Esophagus mucosa (tissue), 1 donor: ENCODE measurements around the gene NRP1. TPM values are rescaled to one million over a fixed set of nuclear protein-coding genes. Genes with fewer than 3 reads are reported as not detected.

ENCODE experiments used
- ATAC-seq: fragments of 200-7000 bp; cut with Tn5 transposase; one replicate; pipeline ENCODE4 v1.9.1; 2020
- total RNA-seq: library from RNA; stranded (reverse); gene quantifications from one replicate; pipeline ENCODE4 v1.2.4, GENCODE V29; 2023
- donor health status: DM: yes; HTN: yes; CAD: no.

NRP1 gene
- total RNA-seq, 1 donor from 2014 or later: 8.8 TPM

- no peak for ATAC-seq
Observed at GRCh38 chr10:33288127-33288526, 46.3 kb downstream of the NRP1 start.

GRCh38 chr10:33287112-33287511, 47.4 kb downstream of the NRP1 start:
- ATAC-seq: no peak

GRCh38 chr10:33286157-33286934, 48.1 kb downstream of the NRP1 start:
- no peak for ATAC-seq

GRCh38 chr10:33284945-33285344, 49.5 kb downstream of the NRP1 start:
- no peak for ATAC-seq

- ATAC-seq: no peak
Observed at GRCh38 chr10:33279811-33280602, 54.5 kb downstream of the NRP1 start.

GRCh38 chr10:33279276-33279675, 55.2 kb downstream of the NRP1 start:
- ATAC-seq: no peak

GRCh38 chr10:33278198-33278597, 56.3 kb downstream of the NRP1 start:
- no peak for ATAC-seq

GRCh38 chr10:33277135-33277536, 57.3 kb downstream of the NRP1 start:
- ATAC-seq: no peak

- no peak for ATAC-seq
Observed at GRCh38 chr10:33276282-33276923, 58.1 kb downstream of the NRP1 start.

- ATAC-seq: no peak
Observed at GRCh38 chr10:33274096-33274785, 60.2 kb downstream of the NRP1 start.

- ATAC-seq: peak; percentile 95
Observed at GRCh38 chr10:33273295-33274002, 61.0 kb downstream of the NRP1 start.

- ATAC-seq: no peak
Observed at GRCh38 chr10:33272635-33273034, 61.8 kb downstream of the NRP1 start.

- ATAC-seq: no peak
Observed at GRCh38 chr10:33271969-33272583, 62.4 kb downstream of the NRP1 start.

- ATAC-seq: no peak
Observed at GRCh38 chr10:33270971-33271370, 63.5 kb downstream of the NRP1 start.

- no peak for ATAC-seq
Observed at GRCh38 chr10:33267708-33268107, 66.8 kb downstream of the NRP1 start.

GRCh38 chr10:33265621-33266020, 68.8 kb downstream of the NRP1 start:
- ATAC-seq: no peak

- ATAC-seq: no peak
Observed at GRCh38 chr10:33263453-33263852, 71.0 kb downstream of the NRP1 start.

GRCh38 chr10:33262871-33263270, 71.6 kb downstream of the NRP1 start:
- ATAC-seq: no peak

GRCh38 chr10:33260403-33261149, 73.9 kb downstream of the NRP1 start:
- ATAC-seq: no peak

GRCh38 chr10:33258967-33259366, 75.5 kb downstream of the NRP1 start:
- no peak for ATAC-seq
